Sigmoid colon (tissue), 7 donors: ENCODE data around the gene DYNC1LI1. TPM values are rescaled to one million over a fixed set of nuclear protein-coding genes. Genes with fewer than 3 reads are reported as not detected.

Experiments
- DNase-seq: peaks from one replicate; pipeline ENCODE4 v3.0.0-alpha.2; 2019
- H3K27ac ChIP-seq, 4 donors: fragments of 200-600 bp; sonication (generic); one replicate each; pipeline ENCODE4 v1.5.1; 2016 to 2019; ENCODE audit warnings: mild to moderate bottlenecking in 1 of 4
- H3K27me3 ChIP-seq, 3 donors: fragments of 200-600 bp; sonication (generic); one replicate each; pipeline ENCODE4 v1.5.1; 2019; ENCODE audit warnings: mild to moderate bottlenecking in 1 of 3
- H3K36me3 ChIP-seq, 4 donors: fragments of 200-600 bp; sonication (generic); one replicate each; pipeline ENCODE4 v1.5.1; 2016 to 2019
- H3K4me1 ChIP-seq, 4 donors: fragments of 200-600 bp; sonication (generic); one replicate each; pipeline ENCODE4 v1.5.1; 2017 to 2019
- H3K4me3 ChIP-seq, 4 donors: fragments of 200-600 bp; sonication (generic); one replicate each; pipeline ENCODE4 v1.5.1; 2017 to 2019; ENCODE audit warnings: mild to moderate bottlenecking in 2 of 4, moderate library complexity in 1 of 4
- H3K9me3 ChIP-seq, 4 donors: fragments of 200-600 bp in 3 of 4; sonication (generic) in 3 of 4; one replicate each; pipeline versions ENCODE4 v1.5.1 to v1.6.1; 2013 to 2019
- CTCF ChIP-seq, 4 experiments: fragments of 450-650 bp in 3 of 4; fragments of 200-600 bp in 1 of 4; IDR thresholded peaks; one replicate each; pipeline ENCODE4 v1.5.1; 2016 to 2019; ENCODE audit warnings: antibody characterized with exemption in 4 of 4, mild to moderate bottlenecking in 3 of 4, moderate library complexity in 2 of 4
- EP300 ChIP-seq, 4 donors: sonication (generic); formaldehyde crosslinking; IDR thresholded peaks; one replicate each; pipeline ENCODE4 v1.6.1; 2017; ENCODE audit warnings: antibody characterized with exemption in 4 of 4
- POLR2A ChIP-seq, 2 donors: fragments of 450-650 bp; IDR thresholded peaks; one replicate each; pipeline ENCODE4 v1.6.1; 2016; ENCODE audit warnings: antibody characterized with exemption in 2 of 2, mild to moderate bottlenecking in 2 of 2, moderate library complexity in 2 of 2
- POLR2AphosphoS5 ChIP-seq, 4 donors: sonication (generic); formaldehyde crosslinking; IDR thresholded peaks; one replicate each; pipeline ENCODE4 v1.6.1; 2017; ENCODE audit warnings: antibody characterized with exemption in 4 of 4
- WGBS, 2 donors: extraction: QIAGEN DNeasy Blood & Tissue Kit; methylation state at CpG; one replicate each; pipeline ENCODE4 v1.1.7; 2013; 5-methylcytosine and 5-hydroxymethylcytosine counted together
- intact Hi-C: fragments of 100-400 bp; cut with DNase I; formaldehyde crosslinking; loops from one replicate; pipeline ENCODE4 v1.15.1; 2023
- polyA plus RNA-seq, 3 donors: library from polyadenylated mRNA; stranded (reverse); fragments of 200-250 nt; gene quantifications; one replicate each; pipeline ENCODE4 v1.2.3, GENCODE V29; 2013
- total RNA-seq, 4 donors: library from RNA; depleted of rRNA; stranded (reverse); fragments of >200 nt; gene quantifications; one replicate each; pipeline ENCODE4 v1.1.0, GENCODE V29; 2016
- donor health status: healthy with polysubstance abuse.
- donor health status: Bipolar disorder and iron deficiency.
- donor health status: healthy.

Gene DYNC1LI1
- total and polyA plus RNA-seq, 7 donors = 15.9 to 36.0 (median 18.5) TPM

- TF ChIP-seq CTCF (IDR thresholded peaks at IDR 0.05) = no peak
- no peak for TF ChIP-seq EP300 (IDR thresholded peaks at IDR 0.05)
- TF ChIP-seq POLR2A (IDR thresholded peaks at IDR 0.05) = no peak
- no peak for TF ChIP-seq POLR2AphosphoS5 (IDR thresholded peaks at IDR 0.05)
- intact Hi-C loops = no loop called here
- H3K27me3 ChIP-seq = no peaks in the 10 kb centered on the region
- no peak overlapping the region for H3K27ac ChIP-seq
- 28 to 68% methylated on average over 3 of the region's 3 CpGs for WGBS, 2 donors
- H3K36me3 ChIP-seq = no peaks in the 10 kb centered on the region
- H3K9me3 ChIP-seq = no peaks in the 10 kb centered on the region
- DNase-seq = no peak
- H3K4me1 ChIP-seq = no peaks in the 10 kb centered on the region
- H3K4me3 ChIP-seq = no peak overlapping the region
Measured at GRCh38 chr3:32557640-32558352, 12.9 kb downstream of the DYNC1LI1 start.

GRCh38 chr3:32556332-32556731, 14.3 kb downstream of the DYNC1LI1 start:
- H3K4me1 ChIP-seq = no peaks in the 10 kb centered on the region
- no peaks in the 10 kb centered on the region for H3K36me3 ChIP-seq
- DNase-seq = no peak
- no peaks in the 10 kb centered on the region for H3K9me3 ChIP-seq
- H3K27me3 ChIP-seq = no peaks in the 10 kb centered on the region
- intact Hi-C loops = no loop called here
- WGBS, 2 donors = 91 to 93% methylated on average over 3 of the region's 3 CpGs
- TF ChIP-seq EP300 (IDR thresholded peaks at IDR 0.05) = no peak
- TF ChIP-seq POLR2A (IDR thresholded peaks at IDR 0.05) = no peak
- no peak for TF ChIP-seq CTCF (IDR thresholded peaks at IDR 0.05)
- TF ChIP-seq POLR2AphosphoS5 (IDR thresholded peaks at IDR 0.05) = no peak
- no peak overlapping the region for H3K27ac ChIP-seq
- no peak overlapping the region for H3K4me3 ChIP-seq

- DNase-seq = no peak
- H3K4me1 ChIP-seq = no peaks in the 10 kb centered on the region
- H3K27ac ChIP-seq = no peak overlapping the region
- no peak overlapping the region for H3K4me3 ChIP-seq
- H3K9me3 ChIP-seq = no peaks in the 10 kb centered on the region
- intact Hi-C loops = no loop called here
- no peaks in the 10 kb centered on the region for H3K36me3 ChIP-seq
- no peaks in the 10 kb centered on the region for H3K27me3 ChIP-seq
- TF ChIP-seq EP300 (IDR thresholded peaks at IDR 0.05) = no peak
- TF ChIP-seq CTCF (IDR thresholded peaks at IDR 0.05) = no peak
- TF ChIP-seq POLR2AphosphoS5 (IDR thresholded peaks at IDR 0.05) = no peak
- no peak for TF ChIP-seq POLR2A (IDR thresholded peaks at IDR 0.05)
Measured at GRCh38 chr3:32553973-32554372, 16.7 kb downstream of the DYNC1LI1 start.

GRCh38 chr3:32553459-32553858, 17.2 kb downstream of the DYNC1LI1 start:
- no peak overlapping the region for H3K27ac ChIP-seq
- no peak for DNase-seq
- no peaks in the 10 kb centered on the region for H3K4me1 ChIP-seq
- H3K27me3 ChIP-seq = no peaks in the 10 kb centered on the region
- no peaks in the 10 kb centered on the region for H3K9me3 ChIP-seq
- H3K4me3 ChIP-seq = no peak overlapping the region
- intact Hi-C loops = no loop called here
- no peaks in the 10 kb centered on the region for H3K36me3 ChIP-seq
- no peak for TF ChIP-seq CTCF (IDR thresholded peaks at IDR 0.05)
- no peak for TF ChIP-seq POLR2AphosphoS5 (IDR thresholded peaks at IDR 0.05)
- no peak for TF ChIP-seq EP300 (IDR thresholded peaks at IDR 0.05)
- no peak for TF ChIP-seq POLR2A (IDR thresholded peaks at IDR 0.05)
- WGBS, 2 donors = 91 to 95% methylated on average over 2 of the region's 2 CpGs

- Histone ChIP-seq H3K36me3 (no peaks in the 10 kb centered on the region), H3K4me3 (no peak overlapping the region), H3K4me1 (no peaks in the 10 kb centered on the region), H3K27ac (no peak overlapping the region), H3K9me3 (no peaks in the 10 kb centered on the region), H3K27me3 (no peaks in the 10 kb centered on the region)
- no peak for TF ChIP-seq POLR2A (IDR thresholded peaks at IDR 0.05)
- TF ChIP-seq EP300 (IDR thresholded peaks at IDR 0.05) = no peak
- TF ChIP-seq POLR2AphosphoS5 (IDR thresholded peaks at IDR 0.05) = no peak
- no peak for TF ChIP-seq CTCF (IDR thresholded peaks at IDR 0.05)
- 96 to 98% methylated on average over 1 of the region's 1 CpG for WGBS, 2 donors
- intact Hi-C loops = no loop called here
- DNase-seq = no peak
Measured at GRCh38 chr3:32552013-32552412, 18.6 kb downstream of the DYNC1LI1 start.
